ENCODE results near the gene JAK1. TPM values are rescaled to one million over a fixed set of nuclear protein-coding genes. Genes with fewer than 3 reads are reported as not detected.

The JAK1 gene
- total RNA-seq, 1 experiment from 2014 or later = 27.8 TPM

- CTCF ChIA-PET = no interaction called here
Measured at GRCh38 chr1:64828829-64829228, 137.5 kb downstream of the JAK1 start.

DNA sequence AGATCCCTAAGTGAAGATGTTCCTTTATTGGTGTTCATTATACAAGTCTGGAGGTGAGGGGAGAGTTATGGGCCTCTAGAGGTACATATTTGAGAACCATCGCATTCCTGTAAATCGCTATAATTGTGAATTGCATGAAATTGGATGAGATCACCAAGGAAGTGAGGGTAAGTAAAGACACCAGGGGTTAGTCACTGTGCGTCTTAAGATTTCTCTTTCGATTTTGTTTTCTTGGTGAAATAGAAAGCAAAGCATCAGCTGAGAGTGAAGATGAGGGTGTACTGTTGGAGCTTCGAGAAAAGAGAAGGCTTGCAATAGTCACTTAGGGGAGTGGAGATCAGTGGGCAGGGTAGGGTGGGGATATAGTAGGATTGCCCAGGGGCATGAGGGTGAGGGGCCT lies 139.4 kb downstream of the JAK1 start:
- POLR2A ChIA-PET = no interaction called here
- CTCF ChIA-PET = no interaction called here

More at GRCh38 chr1:64828829-64829228, 137.5 kb downstream of the JAK1 start:
- H3K27me3 Mint-ChIP-seq (ENCODE audit: low read depth) = no peaks in the 10 kb centered on the region
- no peak overlapping the region for H3K4me3 Mint-ChIP-seq
- ATAC-seq (no peak), DNase-seq (ENCODE audit: low spot score) (no peak)
- peak overlapping the region; percentile 2; the same call in 1 of the 2 replicates for H3K27ac Mint-ChIP-seq
- H3K4me1 Mint-ChIP-seq = peaks cover 6% of the 10 kb centered on the region
- TF ChIP-seq PRDM15 (CRISPR knock-in tag; IDR thresholded peaks at IDR 0.05) (no peak), ATF1 (CRISPR knock-in tag; IDR thresholded peaks at IDR 0.05) (no peak), KAT7 (CRISPR knock-in tag; IDR thresholded peaks at IDR 0.05; ENCODE audit: borderline replicate concordance) (no peak)
- TF ChIP-seq, protein P1, sequence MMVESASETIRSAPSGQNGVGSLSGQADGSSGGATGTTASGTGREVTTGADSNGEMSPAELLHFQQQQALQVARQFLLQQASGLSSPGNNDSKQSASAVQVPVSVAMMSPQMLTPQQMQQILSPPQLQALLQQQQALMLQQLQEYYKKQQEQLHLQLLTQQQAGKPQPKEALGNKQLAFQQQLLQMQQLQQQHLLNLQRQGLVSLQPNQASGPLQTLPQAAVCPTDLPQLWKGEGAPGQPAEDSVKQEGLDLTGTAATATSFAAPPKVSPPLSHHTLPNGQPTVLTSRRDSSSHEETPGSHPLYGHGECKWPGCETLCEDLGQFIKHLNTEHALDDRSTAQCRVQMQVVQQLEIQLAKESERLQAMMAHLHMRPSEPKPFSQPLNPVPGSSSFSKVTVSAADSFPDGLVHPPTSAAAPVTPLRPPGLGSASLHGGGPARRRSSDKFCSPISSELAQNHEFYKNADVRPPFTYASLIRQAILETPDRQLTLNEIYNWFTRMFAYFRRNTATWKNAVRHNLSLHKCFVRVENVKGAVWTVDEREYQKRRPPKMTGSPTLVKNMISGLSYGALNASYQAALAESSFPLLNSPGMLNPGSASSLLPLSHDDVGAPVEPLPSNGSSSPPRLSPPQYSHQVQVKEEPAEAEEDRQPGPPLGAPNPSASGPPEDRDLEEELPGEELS (CRISPR knock-in tag; IDR thresholded peaks at IDR 0.05) = no peak
- no peaks in the 10 kb centered on the region for H3K9me3 Mint-ChIP-seq
- peaks cover 7% of the 10 kb centered on the region for H3K36me3 Mint-ChIP-seq
- POLR2A ChIA-PET = no interaction called here

DNA sequence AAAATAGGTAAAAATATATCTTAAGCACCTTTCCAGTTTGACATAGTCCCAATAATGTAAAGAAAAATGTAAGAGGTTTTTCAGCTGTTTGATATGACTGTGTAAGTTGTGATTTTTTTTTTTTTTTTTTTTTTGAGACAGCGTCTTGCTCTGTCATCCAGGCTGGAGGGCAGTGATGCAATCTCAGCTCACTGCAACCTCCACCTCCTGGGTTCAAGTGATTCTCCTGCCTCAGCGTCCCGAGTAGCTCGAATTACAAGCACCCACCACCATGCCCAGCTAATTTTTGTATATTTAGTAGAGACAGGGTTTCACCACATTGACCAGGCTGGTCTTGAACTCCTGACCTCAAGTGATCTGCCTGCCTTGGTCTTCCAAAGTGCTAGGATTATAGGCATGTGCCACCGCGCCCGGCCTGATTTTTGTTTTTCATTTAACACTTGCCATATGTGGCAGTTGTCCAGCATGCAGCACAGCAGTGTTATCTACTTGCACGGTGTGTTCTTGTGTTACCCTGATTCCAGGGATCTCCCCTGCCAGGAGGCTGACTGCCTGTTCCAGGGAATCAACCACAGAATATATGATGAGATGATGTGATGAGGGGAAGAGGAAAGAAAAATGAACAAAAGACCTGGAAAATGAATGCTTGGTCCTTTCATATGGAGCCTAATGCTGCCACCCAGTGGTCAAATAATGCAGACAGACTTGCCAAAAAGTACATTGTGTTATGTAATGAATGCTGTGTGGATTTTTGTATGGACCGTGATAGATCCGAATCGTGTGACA lies 142.5 kb downstream of the JAK1 start:
- TF ChIP-seq ERG (CRISPR knock-in tag; IDR thresholded peaks at IDR 0.05) (no peak), CTCF (IDR thresholded peaks at IDR 0.05) (peak; percentile 71), CBFB (CRISPR knock-in tag; IDR thresholded peaks at IDR 0.05; ENCODE audit: low read depth) (no peak)
- TF ChIP-seq, protein P2, sequence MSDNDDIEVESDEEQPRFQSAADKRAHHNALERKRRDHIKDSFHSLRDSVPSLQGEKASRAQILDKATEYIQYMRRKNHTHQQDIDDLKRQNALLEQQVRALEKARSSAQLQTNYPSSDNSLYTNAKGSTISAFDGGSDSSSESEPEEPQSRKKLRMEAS (CRISPR knock-in tag; IDR thresholded peaks at IDR 0.05) = 0 out of 2 replicates have a peak, but pooled peaks have one; percentile 13
- no peak overlapping the region for H3K27ac Mint-ChIP-seq
- peaks cover 9% of the 10 kb centered on the region for H3K36me3 Mint-ChIP-seq
- ChIA-PET POLR2A (interaction anchor here (0.7 kb wide), 1 partner anchor 92 kb away, joined by 4 read pairs; no protein-coding TSS in a partner anchor), CTCF (interaction anchor here (0.6 to 1.7 kb wide), 11 partner anchors 18 to 864 kb away, joined by 3 to 8 read pairs (median 4); no protein-coding TSS in a partner anchor)
- peaks cover 7% of the 10 kb centered on the region for H3K4me1 Mint-ChIP-seq
- no peaks in the 10 kb centered on the region for H3K27me3 Mint-ChIP-seq (ENCODE audit: low read depth)
- peak; percentile 68 for ATAC-seq
- no peak overlapping the region for H3K4me3 Mint-ChIP-seq
- DNase-seq (ENCODE audit: low spot score) = peak; percentile 64
- no peaks in the 10 kb centered on the region for H3K9me3 Mint-ChIP-seq

More for the DNA sequence above, 139.4 kb downstream of the JAK1 start:
- H3K9me3 Mint-ChIP-seq = no peaks in the 10 kb centered on the region
- peaks cover 10% of the 10 kb centered on the region for H3K4me1 Mint-ChIP-seq
- no peak for DNase-seq (ENCODE audit: low spot score)
- ATAC-seq = no peak
- no peak overlapping the region for H3K4me3 Mint-ChIP-seq
- H3K36me3 Mint-ChIP-seq = no peaks in the 10 kb centered on the region
- no peak overlapping the region for H3K27ac Mint-ChIP-seq
- H3K27me3 Mint-ChIP-seq (ENCODE audit: low read depth) = no peaks in the 10 kb centered on the region
- TF ChIP-seq ATF6 (CRISPR knock-in tag; IDR thresholded peaks at IDR 0.05) (no peak), ZNF232 (CRISPR knock-in tag; IDR thresholded peaks at IDR 0.05) (no peak), ZMAT4 (CRISPR knock-in tag; IDR thresholded peaks at IDR 0.05) (no peak), CREM (CRISPR knock-in tag; IDR thresholded peaks at IDR 0.05) (no peak)

Measured in WTC11 (cell line).